Neural crest cell (in vitro differentiated cells): ENCODE data around the gene FARP2. TPM values are rescaled to one million over a fixed set of nuclear protein-coding genes. Genes with fewer than 3 reads are reported as not detected.
A peak's percentile ranks its signal among the peaks of the same experiment; 100 is the strongest.

Experiments used
- DNase-seq: peaks from one replicate; pipeline ENCODE4 v3.0.0; 2021; ENCODE audit warnings: low read depth, mixed read lengths, low spot score
- H3K27ac Mint-ChIP-seq: one replicate; pipeline ENCODE4 v1.8.0; 2021; ENCODE audit warnings: mild to moderate bottlenecking, mixed read lengths; ENCODE audit not compliant: unreplicated experiment
- H3K27me3 Mint-ChIP-seq: 2 replicates; pipeline ENCODE4 v1.8.0; 2021; ENCODE audit warnings: low read depth, mild to moderate bottlenecking, mixed read lengths
- H3K36me3 Mint-ChIP-seq: 2 replicates; pipeline ENCODE4 v1.8.0; 2021; ENCODE audit warnings: low read depth, mild to moderate bottlenecking, mixed read lengths
- H3K4me1 Mint-ChIP-seq: 2 replicates; pipeline ENCODE4 v1.8.0; 2021; ENCODE audit warnings: mixed read lengths
- H3K4me3 Mint-ChIP-seq: one replicate; pipeline ENCODE4 v1.8.0; 2021; ENCODE audit warnings: mild to moderate bottlenecking, mixed read lengths
- H3K9me3 Mint-ChIP-seq: 2 replicates; pipeline ENCODE4 v1.8.0; 2021; ENCODE audit warnings: mixed read lengths
- CTCF ChIP-seq: fragments of 200-600 bp; sonication (generic); conservative IDR thresholded peaks from 2 replicates; pipeline ENCODE4 v1.5.0; 2021; ENCODE audit warnings: antibody characterized with exemption, mild to moderate bottlenecking
- total RNA-seq: library from RNA; stranded (reverse); gene quantifications from 2 replicates; pipeline ENCODE4 v1.2.1, GENCODE V29; 2021

The FARP2 gene
- total RNA-seq, 1 donor from 2014 or later = 36.1 TPM

- Mint-ChIP-seq H3K4me1 (peaks cover 14% of the 10 kb centered on the region), H3K36me3 (no peaks in the 10 kb centered on the region), H3K4me3 (peak within 1 kb of the TSS; percentile 96), H3K9me3 (no peaks in the 10 kb centered on the region), H3K27ac (no peak within 1 kb of the TSS), H3K27me3 (no peaks in the 10 kb centered on the region)
- no peak for TF ChIP-seq CTCF
- peak; percentile 96 for DNase-seq
Measured at GRCh38 chr2:241508240-241509154, 152.4 kb downstream of the FARP2 start, which contains the start of gene STK25. Gene STK25, minus strand, starts transcription at chr2:241508584. Its CDS starts 549 bp downstream, at chr2:241508035.

- Mint-ChIP-seq H3K9me3 (no peaks in the 10 kb centered on the region), H3K27me3 (no peaks in the 10 kb centered on the region), H3K4me3 (peak overlapping the region; percentile 83), H3K4me1 (peaks cover 14% of the 10 kb centered on the region), H3K36me3 (no peaks in the 10 kb centered on the region), H3K27ac (no peak overlapping the region)
- no peak for TF ChIP-seq CTCF
- no peak for DNase-seq
Measured at GRCh38 chr2:241509155-241509784, 153.2 kb downstream of the FARP2 start.

- no peaks in the 10 kb centered on the region for H3K9me3 Mint-ChIP-seq
- H3K27ac Mint-ChIP-seq = no peak overlapping the region
- H3K4me3 Mint-ChIP-seq = peak overlapping the region; percentile 79
- peaks cover 14% of the 10 kb centered on the region for H3K4me1 Mint-ChIP-seq
- H3K36me3 Mint-ChIP-seq = no peaks in the 10 kb centered on the region
- no peak for TF ChIP-seq CTCF
- no peak for DNase-seq
- no peaks in the 10 kb centered on the region for H3K27me3 Mint-ChIP-seq
Measured at GRCh38 chr2:241511091-241511741, 155.1 kb downstream of the FARP2 start.

GRCh38 chr2:241514553-241514952, 158.5 kb downstream of the FARP2 start:
- Mint-ChIP-seq H3K4me3 (no peak overlapping the region), H3K27ac (no peak overlapping the region), H3K27me3 (peaks cover 2% of the 10 kb centered on the region), H3K36me3 (peaks cover 5% of the 10 kb centered on the region), H3K4me1 (peaks cover 2% of the 10 kb centered on the region), H3K9me3 (peaks cover 7% of the 10 kb centered on the region)
- no peak for TF ChIP-seq CTCF
- DNase-seq = no peak

- no peak for DNase-seq
- no peak overlapping the region for H3K4me3 Mint-ChIP-seq
- H3K36me3 Mint-ChIP-seq = peaks cover 5% of the 10 kb centered on the region
- no peaks in the 10 kb centered on the region for H3K4me1 Mint-ChIP-seq
- no peak overlapping the region for H3K27ac Mint-ChIP-seq
- TF ChIP-seq CTCF = no peak
- H3K9me3 Mint-ChIP-seq = peaks cover 7% of the 10 kb centered on the region
- peaks cover 2% of the 10 kb centered on the region for H3K27me3 Mint-ChIP-seq
Measured at GRCh38 chr2:241514986-241515737, 159.1 kb downstream of the FARP2 start.
